ENCODE results near the gene PRKG1. TPM values are rescaled to one million over a fixed set of nuclear protein-coding genes. Genes with fewer than 3 reads are reported as not detected.

Gene PRKG1
- total RNA-seq, 1 donor from 2014 or later: 26.4 TPM

- Mint-ChIP-seq H3K9me3 (no peaks in the 10 kb centered on the region), H3K4me3 (no peak overlapping the region), H3K27me3 (ENCODE audit: insufficient read depth, low read depth) (peaks cover 2% of the 10 kb centered on the region), H3K27ac (no peak overlapping the region), H3K4me1 (no peaks in the 10 kb centered on the region), H3K36me3 (no peaks in the 10 kb centered on the region)
- H3K4me3 ChIP-seq: no peak overlapping the region
- no peaks in the 10 kb centered on the region for H3K79me2 ChIP-seq (ENCODE audit: low read depth)
- H3K9ac ChIP-seq: no peak overlapping the region
- H3K36me3 ChIP-seq: no peaks in the 10 kb centered on the region
- H3K4me2 ChIP-seq: no peak overlapping the region
- H3K9me3 ChIP-seq (ENCODE audit: low read depth): no peaks in the 10 kb centered on the region
- peaks cover 21% of the 10 kb centered on the region for H3K4me1 ChIP-seq
- no peak overlapping the region for H2AFZ ChIP-seq (replicated peaks)
- no peak overlapping the region for H3K27ac ChIP-seq
- H3K27me3 ChIP-seq: no peaks in the 10 kb centered on the region
- no peak for DNase-seq (ENCODE audit: low spot score)
- no peaks in the 10 kb centered on the region for H4K20me1 ChIP-seq (ENCODE audit: low read depth)
- H3F3A ChIP-seq (ENCODE audit: low read depth): peaks cover 3% of the 10 kb centered on the region
- TF ChIP-seq CTCF (IDR thresholded peaks at IDR 0.05) (no peak), EZH2phosphoT487 (IDR thresholded peaks at IDR 0.05) (no peak), EZH2 (IDR thresholded peaks at IDR 0.05) (no peak)
Observed at GRCh38 chr10:51867956-51868355, 793.7 kb downstream of the PRKG1 start.

- TF ChIP-seq CTCF (IDR thresholded peaks at IDR 0.05): no peak
- TF ChIP-seq EZH2phosphoT487 (IDR thresholded peaks at IDR 0.05): no peak
- no peak for TF ChIP-seq EZH2 (IDR thresholded peaks at IDR 0.05)
- Histone ChIP-seq H3K79me2 (ENCODE audit: low read depth) (no peaks in the 10 kb centered on the region), H2AFZ (replicated peaks) (no peak overlapping the region), H3K36me3 (no peaks in the 10 kb centered on the region), H4K20me1 (ENCODE audit: low read depth) (no peaks in the 10 kb centered on the region), H3K4me1 (peaks cover 66% of the 10 kb centered on the region), H3K4me2 (no peak overlapping the region), H3K27ac (no peak overlapping the region), H3K27me3 (no peaks in the 10 kb centered on the region), H3K4me3 (no peak overlapping the region), H3K9me3 (ENCODE audit: low read depth) (no peaks in the 10 kb centered on the region), H3F3A (ENCODE audit: low read depth) (peaks cover 24% of the 10 kb centered on the region), H3K9ac (no peak overlapping the region)
- Mint-ChIP-seq H3K4me3 (no peak overlapping the region), H3K36me3 (no peaks in the 10 kb centered on the region), H3K9me3 (no peaks in the 10 kb centered on the region), H3K27me3 (ENCODE audit: insufficient read depth, low read depth) (peaks cover 2% of the 10 kb centered on the region), H3K4me1 (peaks cover 20% of the 10 kb centered on the region), H3K27ac (no peak overlapping the region)
- DNase-seq (ENCODE audit: low spot score): no peak
Observed at GRCh38 chr10:51874131-51874530, 799.8 kb downstream of the PRKG1 start.

GRCh38 chr10:51875610-51876009, 801.3 kb downstream of the PRKG1 start:
- Histone ChIP-seq H3F3A (ENCODE audit: low read depth) (peaks cover 24% of the 10 kb centered on the region), H3K79me2 (ENCODE audit: low read depth) (no peaks in the 10 kb centered on the region), H3K9me3 (ENCODE audit: low read depth) (no peaks in the 10 kb centered on the region), H3K4me2 (no peak overlapping the region), H3K27ac (peak overlapping the region; percentile 18), H4K20me1 (ENCODE audit: low read depth) (no peaks in the 10 kb centered on the region), H3K4me3 (no peak overlapping the region), H3K9ac (no peak overlapping the region), H2AFZ (replicated peaks) (no peak overlapping the region), H3K4me1 (peaks cover 57% of the 10 kb centered on the region), H3K27me3 (no peaks in the 10 kb centered on the region), H3K36me3 (no peaks in the 10 kb centered on the region)
- H3K36me3 Mint-ChIP-seq: no peaks in the 10 kb centered on the region
- H3K4me3 Mint-ChIP-seq: no peak overlapping the region
- H3K9me3 Mint-ChIP-seq: no peaks in the 10 kb centered on the region
- H3K27me3 Mint-ChIP-seq (ENCODE audit: insufficient read depth, low read depth): peaks cover 2% of the 10 kb centered on the region
- no peak for DNase-seq (ENCODE audit: low spot score)
- H3K27ac Mint-ChIP-seq: no peak overlapping the region
- H3K4me1 Mint-ChIP-seq: peaks cover 27% of the 10 kb centered on the region
- TF ChIP-seq EZH2 (IDR thresholded peaks at IDR 0.05) (no peak), CTCF (IDR thresholded peaks at IDR 0.05) (no peak), EZH2phosphoT487 (IDR thresholded peaks at IDR 0.05) (no peak)
